ENCODE measurements around the gene IL6R.

IL6R gene

GRCh38 chr1:154453574-154454352 is 48.6 kb downstream of the IL6R start:
- no peak for DNase-seq

- no peak for DNase-seq
These were observed 49.4 kb downstream of the IL6R start for GRCh38 chr1:154454386-154455120.

GRCh38 chr1:154456631-154457030 is 51.5 kb downstream of the IL6R start:
- DNase-seq, result no peak

GRCh38 chr1:154459080-154459479 is 53.9 kb downstream of the IL6R start:
- DNase-seq, result no peak

- no peak for DNase-seq
These were observed 55.6 kb downstream of the IL6R start for GRCh38 chr1:154460695-154461260.

DNA sequence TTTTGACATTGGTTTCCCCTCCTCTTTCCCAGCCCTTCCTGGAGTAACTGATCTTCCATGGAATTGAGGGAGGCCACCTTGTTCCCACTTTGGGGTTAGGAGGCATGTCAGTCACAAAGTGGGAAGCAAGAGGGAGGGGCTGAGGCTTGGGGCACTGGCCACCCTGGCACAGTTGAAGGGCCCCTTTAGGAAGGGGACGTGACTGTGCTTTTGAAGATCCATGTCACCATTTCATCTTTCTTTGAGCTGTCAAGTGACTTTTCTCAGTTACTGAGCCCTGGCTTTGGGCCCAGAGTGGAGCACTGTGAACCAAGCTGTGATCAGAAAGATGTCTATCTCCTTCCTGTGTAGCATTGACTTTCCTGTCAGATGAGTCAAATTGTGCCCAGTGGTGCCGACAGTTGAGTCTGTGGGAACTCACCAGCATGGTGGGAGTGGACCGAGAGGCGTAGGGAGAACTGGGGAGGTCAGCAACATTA is 58.4 kb downstream of the IL6R start:
- DNase-seq, result no peak

DNA sequence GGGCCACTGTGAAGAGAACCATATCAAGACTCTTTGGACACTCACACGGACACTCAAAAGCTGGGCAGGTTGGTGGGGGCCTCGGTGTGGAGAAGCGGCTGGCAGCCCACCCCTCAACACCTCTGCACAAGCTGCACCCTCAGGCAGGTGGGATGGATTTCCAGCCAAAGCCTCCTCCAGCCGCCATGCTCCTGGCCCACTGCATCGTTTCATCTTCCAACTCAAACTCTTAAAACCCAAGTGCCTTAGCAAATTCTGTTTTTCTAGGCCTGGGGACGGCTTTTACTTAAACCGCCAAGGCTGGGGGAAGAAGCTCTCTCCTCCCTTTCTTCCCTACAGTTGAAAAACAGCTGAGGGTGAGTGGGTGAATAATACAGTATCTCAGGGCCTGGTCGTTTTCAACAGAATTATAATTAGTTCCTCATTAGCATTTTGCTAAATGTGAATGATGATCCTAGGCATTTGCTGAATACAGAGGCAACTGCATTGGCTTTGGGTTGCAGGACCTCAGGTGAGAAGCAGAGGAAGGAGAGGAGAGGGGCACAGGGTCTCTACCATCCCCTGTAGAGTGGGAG is 60.6 kb downstream of the IL6R start:
- no peak for DNase-seq

DNA sequence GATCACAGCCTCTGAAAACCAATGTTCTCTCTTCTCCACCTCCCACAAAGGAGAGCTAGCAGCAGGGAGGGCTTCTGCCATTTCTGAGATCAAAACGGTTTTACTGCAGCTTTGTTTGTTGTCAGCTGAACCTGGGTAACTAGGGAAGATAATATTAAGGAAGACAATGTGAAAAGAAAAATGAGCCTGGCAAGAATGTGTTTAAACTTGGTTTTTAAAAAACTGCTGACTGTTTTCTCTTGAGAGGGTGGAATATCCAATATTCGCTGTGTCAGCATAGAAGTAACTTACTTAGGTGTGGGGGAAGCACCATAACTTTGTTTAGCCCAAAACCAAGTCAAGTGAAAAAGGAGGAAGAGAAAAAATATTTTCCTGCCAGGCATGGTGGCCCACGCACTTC is 61.1 kb downstream of the IL6R start:
- no peak for DNase-seq

DNA sequence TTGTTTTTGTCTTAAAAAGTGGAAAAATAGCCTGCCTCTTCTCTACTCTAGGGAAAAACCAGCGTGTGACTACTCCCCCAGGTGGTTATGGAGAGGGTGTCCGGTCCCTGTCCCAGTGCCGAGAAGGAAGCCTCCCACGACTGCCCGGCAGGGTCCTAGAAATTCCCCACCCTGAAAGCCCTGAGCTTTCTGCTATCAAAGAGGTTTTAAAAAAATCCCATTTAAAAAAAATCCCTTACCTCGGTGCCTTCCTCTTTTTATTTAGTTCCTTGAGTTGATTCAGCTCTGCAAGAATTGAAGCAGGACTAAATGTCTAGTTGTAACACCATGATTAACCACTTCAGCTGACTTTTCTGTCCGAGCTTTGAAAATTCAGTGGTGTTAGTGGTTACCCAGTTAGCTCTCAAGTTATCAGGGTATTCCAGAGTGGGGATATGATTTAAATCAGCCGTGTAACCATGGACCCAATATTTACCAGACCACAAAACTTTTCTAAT is 61.8 kb downstream of the IL6R start:
- no peak for DNase-seq

- no peak for DNase-seq
These were observed 62.4 kb downstream of the IL6R start for GRCh38 chr1:154467434-154468102.

DNA sequence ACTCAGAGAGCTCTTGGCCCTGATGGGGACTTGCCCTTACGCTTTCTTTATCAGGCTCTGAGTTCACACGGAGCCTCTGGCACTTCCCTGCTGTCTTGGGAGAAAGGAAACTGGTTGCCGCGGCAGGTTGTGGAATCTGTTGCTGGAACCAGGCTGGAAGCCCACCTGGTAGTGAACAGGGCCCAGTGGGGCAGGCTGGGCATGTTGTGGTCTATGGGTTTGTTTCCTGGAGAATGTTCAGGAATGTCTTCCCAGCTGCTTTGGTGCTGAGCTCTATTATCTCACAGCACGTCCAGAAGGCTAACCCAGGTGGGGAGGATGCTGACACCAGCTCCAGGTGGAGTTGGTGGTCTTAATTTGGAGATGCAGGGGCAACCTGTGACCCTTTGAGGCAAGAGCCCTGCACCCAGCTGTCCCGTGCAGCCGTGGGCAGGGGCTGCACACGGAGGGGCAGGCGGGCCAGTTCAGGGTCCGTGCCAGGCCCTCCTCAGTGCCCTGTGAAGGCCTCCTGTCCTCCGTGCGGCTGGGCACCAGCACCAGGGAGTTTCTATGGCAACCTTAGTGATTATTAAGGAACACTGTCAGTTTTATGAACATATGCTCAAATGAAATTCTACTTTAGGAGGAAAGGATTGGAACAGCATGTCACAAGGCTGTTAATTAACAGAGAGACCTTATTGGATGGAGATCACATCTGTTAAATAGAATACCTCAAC is 63.5 kb downstream of the IL6R start:
- no peak for DNase-seq

GRCh38 chr1:154469844-154470560 is 64.9 kb downstream of the IL6R start:
- no peak for DNase-seq

DNA sequence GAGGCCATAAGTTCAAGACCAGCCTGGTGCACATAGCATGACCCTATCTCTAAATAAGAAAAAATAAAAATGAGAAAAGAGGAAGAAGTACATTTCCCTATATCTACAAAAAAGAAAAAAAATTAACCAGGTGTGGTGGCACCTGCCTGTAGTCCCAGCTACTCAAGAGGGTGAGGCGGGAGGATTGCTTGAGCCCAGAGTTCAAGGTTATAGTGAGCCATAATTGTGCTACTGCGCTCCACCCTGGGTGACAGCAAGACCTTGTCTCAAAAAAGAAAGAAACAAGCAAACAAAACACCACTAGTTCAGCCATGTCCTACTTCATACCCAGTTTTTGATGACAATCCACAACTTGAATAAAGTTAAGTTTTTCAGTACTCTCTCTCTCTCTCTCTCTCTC is 66.2 kb downstream of the IL6R start:
- DNase-seq, result no peak

DNA sequence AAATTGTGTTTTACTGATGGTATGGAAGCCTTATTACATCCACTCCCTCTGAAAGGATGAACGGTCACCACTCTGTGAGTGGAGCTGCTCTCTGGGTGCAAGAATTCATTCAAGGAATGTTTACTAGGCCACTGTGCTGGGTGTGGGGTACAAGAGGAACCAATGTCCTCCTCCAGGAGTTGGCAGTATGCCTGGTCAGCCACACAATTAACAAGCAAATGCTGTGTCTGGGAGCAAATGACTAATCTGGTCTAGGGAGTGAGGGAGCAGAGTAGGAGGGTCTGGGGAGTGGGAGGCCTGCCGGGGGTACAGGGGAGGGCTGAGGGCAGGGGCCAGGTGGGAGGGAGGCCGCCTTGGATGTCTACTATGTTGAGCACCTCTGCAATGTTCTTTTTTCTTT is 69.7 kb downstream of the IL6R start:
- DNase-seq, result no peak

GRCh38 chr1:154476791-154477190 is 71.6 kb downstream of the IL6R start:
- DNase-seq, result no peak

DNA sequence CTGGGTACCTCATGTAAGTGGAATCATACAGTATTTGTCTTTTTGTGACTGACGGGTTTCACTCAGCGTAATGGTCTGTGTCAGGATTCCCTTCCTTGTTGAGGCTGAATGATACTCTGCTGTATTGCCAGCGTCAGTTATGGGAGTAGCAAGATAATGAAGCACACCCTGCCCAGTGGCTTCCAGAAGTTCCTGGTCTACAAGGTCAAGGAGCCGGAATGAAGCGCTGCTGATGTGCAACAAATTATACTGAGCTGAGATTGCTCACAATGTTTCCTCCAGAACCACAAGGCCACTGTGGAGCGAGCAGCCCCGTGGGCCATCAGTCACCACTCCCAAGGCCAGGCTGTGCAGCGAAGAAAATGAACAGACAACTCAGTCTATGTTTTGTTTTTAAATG is 72.9 kb downstream of the IL6R start:
- no peak for DNase-seq

DNA sequence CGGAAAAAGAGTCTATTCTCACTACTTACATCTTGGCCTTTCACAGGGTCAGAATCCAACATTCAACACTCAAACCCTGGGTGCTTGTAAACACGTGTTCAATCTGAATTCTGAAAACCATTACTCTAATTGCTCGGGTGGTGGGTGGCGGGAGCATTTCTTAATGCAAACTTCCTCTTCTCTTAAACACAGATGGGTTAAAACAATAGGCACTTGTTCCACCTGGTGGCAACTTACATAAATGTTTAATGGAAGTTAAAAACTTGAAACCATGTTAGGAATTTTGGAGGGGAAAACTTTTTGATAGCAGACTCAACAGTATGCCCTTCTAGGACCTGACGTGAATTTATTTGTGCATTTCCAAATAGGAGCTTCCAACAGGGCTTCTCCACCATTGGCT is 73.5 kb downstream of the IL6R start:
- no peak for DNase-seq

GRCh38 chr1:154479764-154480421 is 74.8 kb downstream of the IL6R start:
- DNase-seq, result peak; percentile 59

GRCh38 chr1:154481053-154481452 is 75.9 kb downstream of the IL6R start:
- DNase-seq, result no peak

- DNase-seq, result no peak
These were observed 79.0 kb downstream of the IL6R start for GRCh38 chr1:154483941-154484803.
